Gastroesophageal sphincter (tissue), 4 donors: ENCODE data around the gene ERCC2. TPM values are rescaled to one million over a fixed set of nuclear protein-coding genes. Genes with fewer than 3 reads are reported as not detected.

Experiments used
- ATAC-seq: fragments of 150-250 bp; one replicate; pipeline ENCODE4 v1.9.1; 2016; ENCODE audit warnings: mild to moderate bottlenecking, moderate library complexity
- H3K27ac ChIP-seq, 4 donors: fragments of 200-600 bp; sonication (generic) in 3 of 4; 1 replicate in 3 of 4; 2 replicates in 1 of 4; pipeline ENCODE4 v1.5.1; 2016 to 2019
- H3K27me3 ChIP-seq: fragments of 200-600 bp; sonication (generic); one replicate; pipeline ENCODE4 v1.5.1; 2019
- H3K36me3 ChIP-seq, 2 donors: fragments of 200-600 bp; sonication (generic); one replicate each; pipeline ENCODE4 v1.5.1; 2019; ENCODE audit warnings: control low read depth in 1 of 2
- H3K4me1 ChIP-seq, 3 donors: fragments of 200-600 bp; sonication (generic); 1 replicate in 2 of 3; 2 replicates in 1 of 3; pipeline ENCODE4 v1.5.1; 2016 to 2019; ENCODE audit warnings: control low read depth in 2 of 3
- H3K4me3 ChIP-seq, 2 donors: fragments of 200-600 bp; sonication (generic); one replicate each; pipeline ENCODE4 v1.5.1; 2019; ENCODE audit warnings: mild to moderate bottlenecking in 1 of 2, moderate library complexity in 1 of 2
- H3K9me3 ChIP-seq, 3 donors: fragments of 200-600 bp; sonication (generic); one replicate each; pipeline ENCODE4 v1.5.1; 2017 to 2019; ENCODE audit warnings: control low read depth in 2 of 3
- CTCF ChIP-seq, 4 experiments: fragments of 200-600 bp in 2 of 4; fragments of 450-650 bp in 2 of 4; sonication (generic) in 1 of 4; IDR thresholded peaks; one replicate each; pipeline ENCODE4 v1.5.1; 2017 to 2019; ENCODE audit warnings: antibody characterized with exemption in 4 of 4, mild to moderate bottlenecking in 2 of 4, moderate library complexity in 2 of 4
- EP300 ChIP-seq: sonication (generic); formaldehyde crosslinking; IDR thresholded peaks from one replicate; pipeline ENCODE4 v1.6.1; 2017; ENCODE audit warnings: antibody characterized with exemption, mild to moderate bottlenecking
- POLR2A ChIP-seq, 2 donors: fragments of 450-650 bp; IDR thresholded peaks; one replicate each; pipeline ENCODE4 v1.6.1; 2017; ENCODE audit warnings: antibody characterized with exemption in 2 of 2, mild to moderate bottlenecking in 2 of 2, moderate library complexity in 1 of 2
- POLR2AphosphoS5 ChIP-seq: sonication (generic); formaldehyde crosslinking; IDR thresholded peaks from one replicate; pipeline ENCODE4 v1.6.1; 2017; ENCODE audit warnings: antibody characterized with exemption
- WGBS, 2 donors: methylation state at CpG; one replicate each; pipeline ENCODE4 v1.1.5; 2018; ENCODE audit warnings: low coverage in 1 of 2; 5-methylcytosine and 5-hydroxymethylcytosine counted together
- total RNA-seq, 4 donors: library from RNA; depleted of rRNA; stranded (reverse); fragments of >200 nt; gene quantifications; one replicate each; pipeline ENCODE4 v1.1.0, GENCODE V29; 2016

The ERCC2 gene
- total RNA-seq, 4 donors from 2014 or later: 7.1 to 18.8 (median 12.5) TPM

DNA sequence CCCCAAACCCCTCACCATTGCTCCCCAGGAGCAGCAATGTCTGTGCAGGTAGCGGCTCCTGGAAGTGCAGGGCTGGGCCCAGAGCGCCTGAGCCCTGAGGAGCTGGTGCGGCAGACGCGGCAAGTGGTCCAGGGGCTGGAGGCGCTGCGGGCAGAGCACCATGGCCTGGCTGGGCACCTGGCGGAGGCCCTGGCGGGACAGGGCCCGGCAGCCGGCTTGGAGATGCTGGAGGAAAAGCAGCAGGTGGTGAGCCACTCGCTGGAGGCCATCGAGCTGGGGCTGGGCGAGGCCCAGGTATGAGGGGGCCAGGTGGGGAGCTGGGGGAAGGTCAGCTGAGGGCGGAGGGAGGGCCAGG lies 24.9 kb downstream of the ERCC2 start:
- H3K4me1 ChIP-seq: peaks cover 0 to 7% (median 4%) of the 10 kb centered on the region in 3 donors
- ATAC-seq: no peak
- peaks cover 0 to 3% of the 10 kb centered on the region in 2 donors for H3K36me3 ChIP-seq
- no peaks in the 10 kb centered on the region for H3K9me3 ChIP-seq
- no peak overlapping the region for H3K4me3 ChIP-seq
- WGBS, 2 donors: 73% methylated on average over 6 of the region's 15 CpGs; no CpG with 5 or more reads in 1 of the 2 donors
- no peak overlapping the region for H3K27ac ChIP-seq
- H3K27me3 ChIP-seq: peaks cover 72% of the 10 kb centered on the region
- TF ChIP-seq EP300 (no peak), CTCF (IDR thresholded peaks at IDR 0.05) (no peak), POLR2AphosphoS5 (no peak), POLR2A (IDR thresholded peaks at IDR 0.05) (no peak)

DNA sequence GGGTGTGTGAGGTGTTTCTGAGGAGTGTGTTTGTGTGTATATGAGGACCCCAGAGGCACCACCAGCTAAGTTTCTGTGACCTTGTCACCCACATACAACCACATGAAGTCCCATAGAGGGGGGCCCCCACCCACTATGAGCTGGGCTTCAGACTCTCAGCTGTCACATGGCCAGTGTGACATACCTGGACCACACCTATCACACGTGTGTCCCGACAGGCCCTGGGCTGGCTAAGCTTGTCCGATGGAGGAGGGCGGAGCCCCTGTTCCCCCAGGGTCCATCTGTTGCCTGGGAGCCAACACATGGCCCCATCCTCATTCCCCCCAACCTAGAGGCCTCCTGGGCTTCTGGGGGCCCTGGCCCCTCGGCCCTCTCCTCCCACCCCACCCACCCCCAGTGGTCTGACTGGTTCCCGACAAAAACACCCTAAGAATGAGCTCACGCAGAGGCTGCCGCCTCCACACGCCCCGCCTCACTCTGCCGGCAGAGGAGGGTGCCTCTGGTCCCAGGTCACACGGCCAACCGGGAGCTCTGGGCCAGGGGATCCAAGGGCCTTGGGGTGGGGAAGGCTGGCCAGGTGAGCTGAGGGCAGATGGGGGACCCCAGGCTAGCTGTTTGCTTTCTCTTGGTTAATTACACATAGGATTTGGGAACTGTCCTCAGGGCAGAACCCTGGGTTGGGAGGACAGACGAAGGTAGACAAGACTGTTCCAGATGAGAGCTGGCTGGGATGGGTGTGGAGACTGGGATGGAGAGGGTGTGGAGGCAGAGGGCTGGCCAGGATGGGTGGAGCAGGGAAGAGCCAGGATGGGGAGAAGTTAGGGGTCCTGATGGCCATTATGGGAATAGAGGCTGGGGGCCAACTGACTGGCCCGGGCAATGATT lies 25.5 kb downstream of the ERCC2 start:
- H3K4me1 ChIP-seq: peaks cover 0 to 10% (median 5%) of the 10 kb centered on the region in 3 donors
- no peak for ATAC-seq
- H3K36me3 ChIP-seq: no peaks in the 10 kb centered on the region
- H3K4me3 ChIP-seq: no peak overlapping the region
- WGBS, 2 donors: 60 to 75% methylated on average over 1 to 2 of the region's 15 CpGs
- H3K27me3 ChIP-seq: peaks cover 78% of the 10 kb centered on the region
- no peaks in the 10 kb centered on the region for H3K9me3 ChIP-seq
- no peak overlapping the region for H3K27ac ChIP-seq
- no peak for TF ChIP-seq POLR2AphosphoS5
- no peak for TF ChIP-seq CTCF (IDR thresholded peaks at IDR 0.05)

- TF ChIP-seq CTCF (IDR thresholded peaks at IDR 0.05): no peak
- no peak for TF ChIP-seq POLR2A (IDR thresholded peaks at IDR 0.05)
- TF ChIP-seq POLR2AphosphoS5: no peak
- no peak for TF ChIP-seq EP300
- Histone ChIP-seq H3K36me3 (no peaks in the 10 kb centered on the region), H3K9me3 (no peaks in the 10 kb centered on the region), H3K27ac (no peak overlapping the region), H3K27me3 (peaks cover 88% of the 10 kb centered on the region), H3K4me3 (no peak overlapping the region), H3K4me1 (peaks cover 0 to 19% (median 5%) of the 10 kb centered on the region in 3 donors)
- 75% methylated on average over 11 to 13 of the region's 13 CpGs for WGBS, 2 donors
- ATAC-seq: no peak
Observed at GRCh38 chr19:45342911-45343310, 27.5 kb downstream of the ERCC2 start.

DNA sequence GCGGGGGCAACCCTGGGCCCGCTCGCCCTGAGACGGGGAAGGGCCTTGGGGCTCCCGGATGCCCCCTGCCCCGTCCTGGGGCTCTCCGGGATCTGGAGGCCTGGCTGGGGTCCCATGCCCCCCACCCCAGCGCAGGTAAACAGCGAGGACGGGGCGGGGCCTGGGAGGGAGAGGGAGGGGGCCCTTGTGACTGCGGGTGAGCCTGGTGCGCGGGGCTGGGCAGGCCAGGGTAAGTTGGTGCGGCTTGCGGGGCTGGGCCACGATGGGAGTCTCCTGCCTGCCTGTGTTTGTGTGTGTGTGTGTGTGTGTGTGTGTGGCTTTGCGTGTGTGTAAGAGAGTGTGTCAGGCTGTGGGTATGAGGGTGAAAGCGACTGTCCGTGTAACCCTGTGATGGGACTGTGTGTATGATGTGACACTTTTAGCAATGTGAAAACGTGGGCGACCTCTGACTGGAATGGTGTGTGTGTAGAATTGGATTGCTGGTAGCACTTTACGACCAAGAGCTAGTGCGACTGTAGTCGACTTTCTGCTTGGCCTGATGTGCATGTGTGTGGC lies 29.4 kb downstream of the ERCC2 start:
- H3K4me1 ChIP-seq: peaks cover 0 to 19% (median 5%) of the 10 kb centered on the region in 3 donors
- TF ChIP-seq EP300: no peak
- TF ChIP-seq POLR2AphosphoS5: no peak
- no peak for TF ChIP-seq POLR2A (IDR thresholded peaks at IDR 0.05)
- TF ChIP-seq CTCF (IDR thresholded peaks at IDR 0.05): no peak
- ATAC-seq: no peak
- peaks cover 75% of the 10 kb centered on the region for H3K27me3 ChIP-seq
- H3K9me3 ChIP-seq: no peaks in the 10 kb centered on the region
- H3K27ac ChIP-seq: no peak overlapping the region
- peak overlapping the region in 1 of 2 donors; percentile 26 for H3K4me3 ChIP-seq
- no peaks in the 10 kb centered on the region for H3K36me3 ChIP-seq
- 33 to 45% methylated on average over 4 to 6 of the region's 25 CpGs for WGBS, 2 donors
